ENCODE measurements around the gene EYA4. TPM values are rescaled to one million over a fixed set of nuclear protein-coding genes. Genes with fewer than 3 reads are reported as not detected.

The EYA4 gene
- total RNA-seq, 1 donor from 2014 or later: 18.5 TPM

- no peak for DNase-seq (ENCODE audit: low read depth)
Measured at GRCh38 chr6:133348846-133349245, 107.7 kb downstream of the EYA4 start.

DNA sequence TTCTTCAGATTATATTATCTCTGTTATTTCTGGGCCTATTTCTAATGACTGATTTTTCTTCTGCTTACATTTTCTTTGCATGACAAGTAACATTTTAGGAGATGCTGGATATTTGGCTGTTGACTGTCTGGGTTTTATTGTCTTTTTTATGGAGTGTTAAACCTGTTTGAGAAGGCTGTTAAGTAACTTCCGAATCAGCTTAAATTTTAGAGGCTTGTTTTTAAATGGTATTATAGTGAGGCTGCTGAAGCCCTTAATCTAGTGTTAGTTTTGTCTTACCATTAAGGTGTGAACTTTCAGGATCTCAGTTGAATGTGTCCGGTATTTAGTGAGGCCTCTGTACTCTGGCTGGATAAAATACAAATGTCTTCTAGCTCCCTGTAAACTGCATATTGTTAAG lies 109.8 kb downstream of the EYA4 start:
- no peak for DNase-seq (ENCODE audit: low read depth)

GRCh38 chr6:133352046-133352445 lies 110.9 kb downstream of the EYA4 start:
- no peak for DNase-seq (ENCODE audit: low read depth)

DNA sequence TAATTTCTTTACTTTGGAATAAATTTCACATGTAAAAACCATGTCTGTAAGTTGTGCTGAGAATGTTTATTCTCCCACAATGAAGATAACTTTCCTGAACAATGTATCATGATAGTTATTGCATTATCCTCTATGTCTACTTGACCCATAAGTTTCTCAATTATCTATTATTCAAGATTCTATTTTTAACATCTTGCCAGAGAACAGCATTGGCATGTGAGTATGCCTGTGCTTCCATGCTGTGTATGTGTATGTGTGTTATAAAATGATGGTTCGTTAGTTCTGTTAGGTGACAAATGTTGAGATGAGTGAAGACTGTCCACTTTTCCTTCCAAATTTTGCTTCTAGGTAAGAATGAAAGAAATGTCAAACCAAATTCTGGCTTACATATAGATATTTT lies 111.9 kb downstream of the EYA4 start:
- DNase-seq (ENCODE audit: low read depth): no peak

DNA sequence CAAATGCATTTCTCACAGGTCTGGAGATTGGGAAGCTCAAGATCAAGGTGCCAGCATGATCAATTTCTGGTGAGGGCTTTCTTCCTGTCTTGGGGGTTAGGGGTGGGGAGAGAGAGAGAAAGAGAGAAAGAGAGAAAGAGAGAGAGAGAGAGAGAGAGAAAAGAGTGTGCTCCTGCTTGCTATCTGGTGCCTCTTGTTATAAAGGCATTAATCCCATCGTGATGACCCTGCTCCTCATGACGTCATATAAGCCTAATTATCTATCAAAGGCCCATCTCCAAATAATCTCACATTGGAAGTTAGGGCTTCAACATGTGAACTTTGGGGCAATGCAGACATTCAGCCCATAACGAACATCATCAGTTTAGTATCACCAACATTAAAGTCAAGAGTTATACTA lies 114.8 kb downstream of the EYA4 start:
- no peak for DNase-seq (ENCODE audit: low read depth)

GRCh38 chr6:133358574-133359150 lies 117.5 kb downstream of the EYA4 start:
- no peak for DNase-seq (ENCODE audit: low read depth)

DNA sequence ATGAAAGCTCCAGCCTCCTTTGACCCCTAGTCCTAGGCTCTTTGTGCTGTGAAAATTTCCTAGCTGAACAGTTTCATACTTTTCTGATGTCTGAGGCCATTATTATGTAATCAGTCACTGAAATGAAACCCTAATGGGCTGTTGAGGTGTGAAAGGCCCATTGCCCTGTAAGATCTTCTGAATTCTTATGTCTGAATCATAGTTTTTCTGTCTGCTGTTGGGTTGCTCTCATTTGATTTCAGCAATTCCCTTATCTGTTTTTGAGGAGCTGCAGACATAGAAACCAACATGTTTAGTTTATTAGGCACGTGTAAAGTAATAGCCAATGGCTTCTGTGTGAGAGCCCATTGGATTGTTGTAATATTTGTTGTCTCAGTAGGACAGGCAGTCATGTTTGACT lies 118.1 kb downstream of the EYA4 start:
- DNase-seq (ENCODE audit: low read depth): no peak

DNA sequence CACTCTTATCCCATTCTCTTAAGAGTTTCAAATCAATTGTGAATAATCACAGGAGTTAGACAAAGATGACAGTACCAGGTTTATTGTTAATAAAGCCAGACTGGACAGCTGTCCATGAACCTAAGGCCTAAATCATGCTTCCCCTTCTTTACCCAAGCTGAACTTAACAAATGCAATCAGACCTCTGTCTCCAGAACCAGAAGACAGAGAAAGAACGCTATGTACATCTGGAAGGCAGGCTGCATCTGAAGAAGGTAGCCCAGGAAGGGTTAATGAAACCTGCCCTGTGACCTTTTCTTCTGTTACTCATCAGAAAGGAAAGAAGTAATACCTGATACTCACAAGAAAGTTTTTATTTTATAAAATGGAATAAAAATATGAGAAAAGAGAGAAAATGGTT lies 118.6 kb downstream of the EYA4 start:
- no peak for DNase-seq (ENCODE audit: low read depth)

- peak; percentile 55 for DNase-seq (ENCODE audit: low read depth)
Measured at GRCh38 chr6:133360194-133360593, 119.0 kb downstream of the EYA4 start.

DNA sequence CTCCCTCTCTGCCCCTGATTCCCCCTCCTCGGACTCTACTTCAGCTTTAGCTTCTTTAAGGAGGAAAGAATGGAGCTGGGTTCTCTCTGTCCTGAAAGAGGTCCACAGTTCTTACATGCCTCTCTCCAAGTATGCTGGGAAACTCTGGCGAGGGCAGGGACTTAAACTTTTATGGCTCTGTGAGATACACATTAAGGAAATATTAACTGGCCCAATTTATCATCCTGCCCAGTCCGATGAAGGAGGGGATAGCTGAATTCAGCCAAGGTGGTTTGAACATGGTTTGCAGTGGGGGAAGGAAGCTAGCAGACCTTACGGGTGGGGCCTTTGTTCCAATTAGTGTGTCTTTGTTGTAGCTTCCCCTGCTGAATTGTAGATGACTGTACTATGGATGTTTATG lies 121.7 kb downstream of the EYA4 start:
- no peak for DNase-seq (ENCODE audit: low read depth)

GRCh38 chr6:133368664-133369063 lies 127.5 kb downstream of the EYA4 start:
- DNase-seq (ENCODE audit: low read depth): no peak

- no peak for DNase-seq (ENCODE audit: low read depth)
Measured at GRCh38 chr6:133369773-133370272, 128.7 kb downstream of the EYA4 start.

- DNase-seq (ENCODE audit: low read depth): no peak
Measured at GRCh38 chr6:133376743-133377142, 135.6 kb downstream of the EYA4 start.

DNA sequence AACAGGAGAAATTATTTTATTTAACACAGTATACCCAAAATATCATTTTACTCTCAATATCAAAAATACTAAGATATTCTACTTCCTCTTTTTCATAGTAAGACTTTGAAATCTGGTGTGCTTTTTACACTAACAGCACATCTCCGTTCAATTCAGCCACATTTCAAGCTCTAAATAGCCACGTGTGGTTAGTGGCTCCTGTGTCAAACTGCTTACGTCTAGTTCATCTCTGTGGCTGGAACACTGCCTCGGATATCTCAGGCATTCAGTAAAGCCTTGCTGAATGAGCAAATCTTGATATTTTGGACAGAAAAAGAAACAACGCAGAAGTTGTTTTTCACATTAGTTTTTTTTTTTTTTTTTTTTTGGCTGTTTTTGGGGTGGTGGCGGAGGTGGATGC lies 136.1 kb downstream of the EYA4 start:
- peak; percentile 76 for DNase-seq (ENCODE audit: low read depth)

GRCh38 chr6:133380047-133380446 lies 138.9 kb downstream of the EYA4 start:
- peak; percentile 51 for DNase-seq (ENCODE audit: low read depth)

DNA sequence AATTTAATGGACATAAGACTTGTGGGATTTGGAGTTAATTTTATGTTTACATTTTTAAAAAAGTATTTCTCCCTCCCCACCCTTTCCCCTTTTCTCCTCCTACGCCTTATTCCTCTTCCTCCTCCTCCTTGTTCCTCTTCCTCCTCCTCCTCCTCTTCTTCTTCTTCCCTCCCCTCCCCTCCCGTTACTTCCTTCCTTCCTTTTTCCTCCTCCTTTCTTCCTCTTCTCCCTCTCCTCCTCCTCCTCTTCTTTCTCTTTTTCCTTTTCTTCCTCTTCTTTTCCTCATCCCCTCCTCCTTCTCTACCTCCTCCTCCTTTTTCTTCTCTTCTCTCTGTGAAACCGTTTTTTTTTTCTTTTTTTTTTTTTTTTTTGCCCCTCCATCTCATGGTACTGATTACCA lies 139.6 kb downstream of the EYA4 start:
- DNase-seq (ENCODE audit: low read depth): no peak

- no peak for DNase-seq (ENCODE audit: low read depth)
Measured at GRCh38 chr6:133388731-133389130, 147.6 kb downstream of the EYA4 start.

- no peak for DNase-seq (ENCODE audit: low read depth)
Measured at GRCh38 chr6:133390168-133390567, 149.0 kb downstream of the EYA4 start.

DNA sequence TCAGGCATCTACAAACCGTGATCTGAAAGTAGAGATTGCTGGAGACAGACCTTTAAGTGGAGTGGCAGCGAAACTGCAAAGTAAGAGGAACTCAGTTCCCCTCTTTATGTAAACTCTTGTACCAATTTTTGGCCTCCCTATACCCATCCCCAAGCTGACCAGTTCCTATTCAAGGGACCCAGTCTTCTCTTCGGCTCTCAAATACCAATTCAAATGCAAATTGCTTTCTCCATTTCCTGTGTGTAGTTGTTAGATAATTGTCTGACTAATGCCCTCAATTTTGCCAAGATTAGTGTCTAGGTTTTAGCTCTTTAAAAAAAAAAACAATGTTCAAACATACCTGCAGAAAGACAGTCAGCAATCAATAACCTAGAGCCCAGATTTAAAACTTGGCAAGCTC lies 150.9 kb downstream of the EYA4 start:
- DNase-seq (ENCODE audit: low read depth): no peak

GRCh38 chr6:133392641-133393040 lies 151.5 kb downstream of the EYA4 start:
- DNase-seq (ENCODE audit: low read depth): peak; percentile 27

- no peak for DNase-seq (ENCODE audit: low read depth)
Measured at GRCh38 chr6:133393891-133394290, 152.7 kb downstream of the EYA4 start.

DNA sequence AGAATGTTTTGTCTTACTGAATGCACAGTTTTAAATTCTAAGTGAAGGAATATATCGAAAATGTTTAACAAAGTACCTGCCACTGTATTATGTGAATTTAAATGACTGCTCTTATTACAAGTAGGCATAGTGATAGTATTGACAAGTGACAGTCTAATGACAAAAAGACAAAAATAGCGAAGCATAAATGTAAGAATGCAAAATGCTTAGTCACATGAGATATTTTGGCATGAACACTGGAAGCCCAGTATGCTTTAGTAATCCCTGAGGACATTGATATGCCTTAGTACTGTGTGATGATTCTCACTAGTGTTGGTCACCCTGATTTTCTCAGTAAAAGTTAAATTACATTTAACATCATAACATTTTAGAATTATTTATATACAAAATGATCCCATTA lies 153.5 kb downstream of the EYA4 start:
- peak; percentile 64 for DNase-seq (ENCODE audit: low read depth)

DNA sequence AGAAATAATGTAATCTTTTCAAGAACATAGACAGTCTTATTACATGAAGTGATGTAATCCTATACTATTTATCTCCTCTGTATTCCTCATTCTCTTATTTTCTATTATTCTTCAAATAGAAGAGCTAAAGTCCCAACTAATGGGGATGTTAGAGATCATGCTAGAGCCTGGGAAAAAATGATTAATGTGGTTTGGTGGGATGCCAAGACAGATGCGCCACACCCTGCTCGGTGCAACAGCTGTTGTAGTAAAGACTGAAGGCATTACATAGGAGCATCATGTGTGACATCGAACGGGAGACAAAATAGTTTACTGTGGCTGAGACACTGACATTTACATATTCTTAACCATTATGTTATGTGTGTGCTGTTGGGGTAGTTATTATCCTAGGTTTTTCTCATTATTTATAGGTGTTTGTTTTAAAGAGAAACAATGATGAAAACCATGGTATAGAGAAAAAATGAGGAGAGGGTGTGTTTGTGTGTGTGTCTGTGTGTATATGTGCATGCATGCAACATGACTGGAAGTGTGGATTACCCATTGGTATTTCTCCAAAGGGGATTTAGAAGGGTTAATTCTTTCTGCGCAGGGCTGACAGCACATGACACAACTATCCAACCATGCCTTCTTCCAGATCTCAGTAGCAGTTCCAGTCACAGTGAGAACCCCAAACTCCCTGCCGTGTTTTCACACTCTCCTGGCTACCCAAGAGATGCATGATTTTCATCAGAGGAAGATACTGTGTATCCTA lies 155.3 kb downstream of the EYA4 start:
- DNase-seq (ENCODE audit: low read depth): peak; percentile 93

All from myocyte (in vitro differentiated cells).